Stimulated activated naive CD8-positive, alpha-beta T cell treated with anti-CD3 and anti-CD28 coated beads, Interleukin-15, Interleukin-2, amounts not matched to agents 100 ng/mL and 50 ng/mL, for 24 hours (primary cell): ENCODE results near the gene LMLN.
"Not testable (repeated sequence)": the region's sequence is repeated elsewhere in the genome, so short reads cannot be mapped to it uniquely, and the experiment has no call there.

Source experiments
- H3K27ac Mint-ChIP-seq: one replicate; pipeline ENCODE4 v1.8.0; 2021; ENCODE audit warnings: mild to moderate bottlenecking, mixed read lengths
- H3K27me3 Mint-ChIP-seq: one replicate; pipeline ENCODE4 v1.8.0; 2021; ENCODE audit warnings: mixed read lengths
- H3K36me3 Mint-ChIP-seq: one replicate; pipeline ENCODE4 v1.8.0; 2021; ENCODE audit warnings: low read depth, mixed read lengths
- H3K4me1 Mint-ChIP-seq: one replicate; pipeline ENCODE4 v1.8.0; 2021; ENCODE audit warnings: low read depth, mixed read lengths
- H3K4me3 Mint-ChIP-seq: one replicate; pipeline ENCODE4 v1.8.0; 2021; ENCODE audit warnings: mild to moderate bottlenecking, mixed read lengths
- H3K9me3 Mint-ChIP-seq: one replicate; pipeline ENCODE4 v1.8.0; 2021; ENCODE audit warnings: mixed read lengths

The LMLN gene

DNA sequence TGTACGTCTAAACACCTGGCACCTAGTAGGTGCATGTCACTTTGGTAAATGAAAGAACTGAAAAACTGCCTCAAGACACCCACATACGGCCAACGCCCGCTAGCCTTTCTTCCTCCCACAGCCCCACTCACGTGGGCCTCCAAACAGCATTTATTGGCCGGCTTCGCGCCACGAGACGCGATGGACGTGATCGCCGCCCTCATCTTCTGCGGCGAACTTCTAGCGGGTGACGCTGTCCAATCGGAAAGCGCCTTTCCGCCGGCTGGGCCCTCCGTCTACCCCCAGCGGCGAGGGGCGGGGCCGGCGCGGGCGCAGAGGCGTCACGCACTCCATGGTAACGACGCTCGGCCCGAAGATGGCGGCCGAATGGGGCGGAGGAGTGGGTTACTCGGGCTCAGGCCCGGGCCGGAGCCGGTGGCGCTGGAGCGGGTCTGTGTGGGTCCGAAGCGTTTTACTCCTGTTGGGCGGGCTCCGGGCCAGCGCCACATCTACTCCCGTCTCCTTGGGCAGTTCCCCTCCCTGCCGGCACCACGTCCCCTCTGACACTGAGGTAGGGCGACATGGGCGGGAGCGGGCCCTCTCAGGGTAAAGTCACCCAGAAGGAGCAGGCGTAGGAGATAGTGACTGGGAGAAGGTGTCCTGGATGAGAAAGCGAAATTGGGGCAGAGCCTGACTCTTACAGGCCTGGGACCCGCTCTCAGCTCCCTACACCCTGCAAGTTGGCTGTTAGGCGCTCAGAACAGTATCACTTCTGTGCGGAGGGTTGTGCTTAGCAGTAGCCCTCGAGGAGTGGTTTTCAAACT is at the start of gene LMLN:
Gene LMLN (plus strand): TSS at position 327 of the 803 bp plus-strand sequence. CDS start 29 bp downstream, at position 356.
- Mint-ChIP-seq H3K27ac (peak within 1 kb of the TSS; percentile 97), H3K4me1 (peaks cover 66% of the 10 kb centered on the region)

GRCh38 chr3:197912741-197913476 is 47.1 kb upstream of the LMLN start:
- Mint-ChIP-seq H3K36me3 (no peaks in the 10 kb centered on the region), H3K27ac (no peak overlapping the region), H3K4me1 (no peaks in the 10 kb centered on the region), H3K27me3 (no peaks in the 10 kb centered on the region), H3K4me3 (peak overlapping the region; percentile 59), H3K9me3 (no peaks in the 10 kb centered on the region)

More for the DNA sequence above, at the start of gene LMLN:
- Mint-ChIP-seq H3K9me3 (no peaks in the 10 kb centered on the region), H3K36me3 (peaks cover 28% of the 10 kb centered on the region), H3K4me3 (peak within 1 kb of the TSS; percentile 89), H3K27me3 (no peaks in the 10 kb centered on the region)

DNA sequence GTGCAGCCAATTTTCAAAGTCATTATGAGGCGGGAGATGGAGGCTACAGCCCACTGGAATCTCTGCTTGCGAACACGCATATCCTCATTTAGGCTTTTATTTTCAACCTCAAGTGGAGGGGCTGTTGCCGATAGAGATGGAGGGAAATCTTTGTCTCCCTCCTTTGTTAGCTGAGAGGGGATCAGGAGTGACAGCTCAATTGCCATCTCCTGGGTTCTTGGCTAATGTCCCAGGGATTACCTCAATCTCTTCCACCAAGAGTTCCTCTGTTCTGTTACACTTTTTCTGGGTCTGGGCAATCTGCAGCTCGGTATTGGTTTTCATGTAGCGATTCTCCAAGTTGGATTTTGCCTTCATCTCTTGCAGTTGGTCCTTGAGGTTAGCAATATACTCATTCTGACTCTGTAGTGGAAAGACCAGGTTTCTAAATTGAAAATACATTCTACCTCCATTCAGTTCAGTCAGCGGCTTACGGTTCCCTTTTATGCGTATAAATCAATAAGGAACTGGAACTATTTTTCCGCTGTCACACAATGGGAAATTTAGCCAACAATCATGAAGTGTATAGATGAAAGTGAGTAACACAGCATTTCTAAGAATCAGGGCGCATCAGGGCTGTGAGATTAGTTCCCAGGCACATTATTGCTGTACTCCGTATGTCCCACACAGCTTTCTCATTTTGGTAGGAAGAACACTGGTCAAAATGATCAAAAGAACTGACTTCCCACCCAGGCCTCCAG is 46.2 kb upstream of the LMLN start:
- H3K27me3 Mint-ChIP-seq: no peaks in the 10 kb centered on the region
- no peaks in the 10 kb centered on the region for H3K4me1 Mint-ChIP-seq
- no peak overlapping the region for H3K4me3 Mint-ChIP-seq
- no peaks in the 10 kb centered on the region for H3K36me3 Mint-ChIP-seq
- no peaks in the 10 kb centered on the region for H3K9me3 Mint-ChIP-seq
- peak overlapping the region; percentile 38 for H3K27ac Mint-ChIP-seq

DNA sequence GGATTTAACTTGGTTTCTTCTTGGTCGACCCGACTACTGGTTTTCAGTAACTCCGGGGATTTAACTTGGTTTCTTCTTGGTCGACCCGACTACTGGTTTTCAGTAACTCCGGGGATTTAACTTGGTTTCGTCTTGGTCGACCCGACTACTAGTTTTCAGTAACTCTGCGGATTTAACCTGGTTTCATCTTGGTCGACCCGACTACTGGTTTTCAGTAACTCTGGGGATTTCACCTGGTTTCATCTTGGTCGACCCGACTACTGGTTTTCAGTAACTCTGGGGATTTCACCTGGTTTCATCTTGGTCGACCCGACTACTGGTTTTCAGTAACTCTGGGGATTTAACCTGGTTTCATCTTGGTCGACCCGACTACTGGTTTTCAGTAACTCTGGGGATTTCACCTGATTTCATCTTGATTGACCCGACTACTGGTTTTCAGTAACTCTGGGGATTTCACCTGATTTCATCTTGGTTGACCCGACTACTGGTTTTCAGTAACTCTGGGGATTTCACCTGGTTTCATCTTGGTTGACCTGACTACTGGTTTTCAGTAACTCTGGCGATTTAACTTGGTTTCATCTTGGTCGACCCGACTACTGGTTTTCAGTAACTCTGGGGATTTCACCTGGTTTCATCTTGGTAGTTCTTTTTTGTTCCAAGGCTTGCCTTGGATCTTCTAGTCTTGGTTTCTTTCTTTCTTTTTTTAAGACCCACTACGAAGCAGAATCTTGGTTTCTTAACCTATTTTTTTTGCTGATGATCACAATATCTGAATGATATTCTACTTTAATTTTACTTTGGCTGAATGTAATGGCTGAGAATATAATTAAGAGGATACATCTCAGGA is 38.4 kb upstream of the LMLN start:
- H3K27ac Mint-ChIP-seq, H3K4me1 Mint-ChIP-seq, H3K27me3 Mint-ChIP-seq, H3K9me3 Mint-ChIP-seq, H3K4me3 Mint-ChIP-seq: not testable (repeated sequence)
- peaks cover 12% of the 10 kb centered on the region for H3K36me3 Mint-ChIP-seq

- Mint-ChIP-seq H3K36me3 (peaks cover 26% of the 10 kb centered on the region), H3K4me3 (no peak overlapping the region), H3K27me3 (no peaks in the 10 kb centered on the region), H3K27ac (no peak overlapping the region), H3K4me1 (peaks cover 5% of the 10 kb centered on the region), H3K9me3 (no peaks in the 10 kb centered on the region)
Observed at GRCh38 chr3:197926418-197926817, 33.6 kb upstream of the LMLN start.

DNA sequence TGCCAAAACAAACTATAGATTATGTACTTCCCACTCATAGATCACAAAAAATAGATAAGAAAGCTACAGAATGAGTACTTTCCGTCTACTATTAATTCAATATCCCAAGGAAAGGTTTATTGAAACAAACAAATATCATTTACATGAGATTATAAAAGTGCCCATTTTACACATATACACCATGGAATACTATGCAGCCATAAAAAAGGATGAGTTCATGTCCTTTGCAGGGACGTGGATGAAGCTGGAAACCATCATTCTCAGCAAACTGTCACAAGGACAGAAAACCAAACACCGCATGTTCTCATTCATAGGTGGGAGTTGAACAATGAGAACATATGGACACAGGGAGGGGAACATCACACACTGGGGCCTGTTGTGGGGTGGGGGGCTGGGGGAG is 32.4 kb upstream of the LMLN start:
- H3K27ac Mint-ChIP-seq, H3K4me1 Mint-ChIP-seq, H3K9me3 Mint-ChIP-seq, H3K27me3 Mint-ChIP-seq, H3K4me3 Mint-ChIP-seq: not testable (repeated sequence)
- H3K36me3 Mint-ChIP-seq: peaks cover 21% of the 10 kb centered on the region

DNA sequence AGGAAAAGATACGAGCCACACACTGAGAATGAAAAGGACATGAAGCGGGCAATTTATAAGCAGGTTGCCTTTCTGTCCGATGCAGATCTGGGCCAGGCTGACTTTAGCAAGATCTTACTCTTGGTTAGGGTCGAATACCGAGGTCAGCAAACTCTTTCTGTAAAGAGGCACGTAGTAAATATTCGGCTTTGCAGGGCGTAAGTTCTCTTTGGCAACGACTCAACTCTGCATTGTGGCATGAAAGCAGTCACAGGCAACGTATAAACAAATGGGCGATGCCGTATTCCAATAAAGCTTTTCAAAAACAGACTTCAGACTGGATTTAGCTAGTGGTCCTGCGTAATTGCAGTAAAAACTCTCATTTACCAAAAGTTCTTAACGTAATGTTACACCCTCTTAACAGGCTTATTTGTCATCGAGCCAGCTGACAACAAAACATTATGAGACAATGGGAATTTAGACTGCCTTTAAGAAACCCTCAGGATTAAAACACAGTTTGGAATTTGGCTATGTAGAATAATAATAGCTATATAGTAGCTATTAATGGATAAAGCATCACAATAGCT is 23.1 kb upstream of the LMLN start:
- Mint-ChIP-seq H3K27ac (no peak overlapping the region), H3K36me3 (peaks cover 5% of the 10 kb centered on the region), H3K9me3 (no peaks in the 10 kb centered on the region), H3K27me3 (no peaks in the 10 kb centered on the region), H3K4me3 (no peak overlapping the region), H3K4me1 (peaks cover 4% of the 10 kb centered on the region)

DNA sequence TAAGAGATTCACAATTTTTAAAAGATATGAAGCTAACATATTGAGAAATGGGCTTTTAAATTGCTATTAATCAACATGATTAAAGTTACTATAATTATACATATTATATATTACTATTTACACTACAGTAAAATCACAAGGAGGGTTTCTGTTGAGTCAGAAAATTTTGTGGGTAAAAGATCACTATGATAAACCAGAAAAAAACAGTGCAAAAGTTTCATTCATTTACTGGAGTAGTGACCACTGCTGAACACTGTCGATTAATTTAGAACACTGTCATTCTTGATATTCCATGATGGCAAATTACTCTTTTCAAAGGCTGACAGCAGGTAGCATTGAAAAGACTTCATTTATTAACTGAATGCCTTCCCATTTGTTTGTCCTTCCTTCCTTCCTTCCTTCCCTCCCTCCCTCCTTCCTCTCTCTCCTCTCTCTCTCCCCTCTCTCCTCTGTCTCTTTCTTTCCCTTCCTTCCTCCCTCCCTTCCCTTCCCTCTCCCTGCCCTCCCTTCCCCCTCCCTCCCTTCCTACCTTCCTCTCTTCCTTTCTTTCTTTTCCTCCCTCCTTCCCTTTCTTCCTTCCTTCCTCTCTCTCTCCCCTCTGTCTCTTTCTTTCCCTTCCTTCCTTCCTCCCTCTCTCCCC is 19.2 kb upstream of the LMLN start:
- H3K9me3 Mint-ChIP-seq: no peaks in the 10 kb centered on the region
- H3K27me3 Mint-ChIP-seq: no peaks in the 10 kb centered on the region
- H3K4me1 Mint-ChIP-seq: no peaks in the 10 kb centered on the region
- H3K36me3 Mint-ChIP-seq: peaks cover 5% of the 10 kb centered on the region
- H3K27ac Mint-ChIP-seq: no peak overlapping the region
- H3K4me3 Mint-ChIP-seq: no peak overlapping the region

GRCh38 chr3:197942956-197943556 is 17.0 kb upstream of the LMLN start:
- Mint-ChIP-seq H3K4me3 (no peak overlapping the region), H3K4me1 (no peaks in the 10 kb centered on the region)

GRCh38 chr3:197949191-197949777 is 10.7 kb upstream of the LMLN start:
- peak overlapping the region; percentile 99 for H3K27ac Mint-ChIP-seq
- no peaks in the 10 kb centered on the region for H3K27me3 Mint-ChIP-seq
- H3K9me3 Mint-ChIP-seq: no peaks in the 10 kb centered on the region
- peak overlapping the region; percentile 98 for H3K4me3 Mint-ChIP-seq
- peaks cover 44% of the 10 kb centered on the region for H3K4me1 Mint-ChIP-seq
- H3K36me3 Mint-ChIP-seq: peaks cover 44% of the 10 kb centered on the region

More at GRCh38 chr3:197942956-197943556, 17.0 kb upstream of the LMLN start:
- Mint-ChIP-seq H3K27me3 (no peaks in the 10 kb centered on the region), H3K36me3 (no peaks in the 10 kb centered on the region), H3K27ac (no peak overlapping the region), H3K9me3 (no peaks in the 10 kb centered on the region)

- peaks cover 52% of the 10 kb centered on the region for H3K36me3 Mint-ChIP-seq
- peaks cover 51% of the 10 kb centered on the region for H3K4me1 Mint-ChIP-seq
- peak within 1 kb of the TSS; percentile 98 for H3K4me3 Mint-ChIP-seq
- peak within 1 kb of the TSS; percentile 99 for H3K27ac Mint-ChIP-seq
- no peaks in the 10 kb centered on the region for H3K9me3 Mint-ChIP-seq
- no peaks in the 10 kb centered on the region for H3K27me3 Mint-ChIP-seq
Observed at GRCh38 chr3:197949778-197950676, 10.0 kb upstream of the LMLN start, which contains the start of gene RPL35A. Gene RPL35A (plus strand): TSS chr3:197950190. CDS start chr3:197950968, 778 bp downstream.

GRCh38 chr3:197950677-197951061 is 9.3 kb upstream of the LMLN start:
- Mint-ChIP-seq H3K36me3 (peaks cover 58% of the 10 kb centered on the region), H3K27ac (peak overlapping the region; percentile 99), H3K4me3 (peak overlapping the region; percentile 98), H3K4me1 (peaks cover 55% of the 10 kb centered on the region), H3K27me3 (no peaks in the 10 kb centered on the region), H3K9me3 (no peaks in the 10 kb centered on the region)
